ENCODE measurements around the gene MORC2. TPM values are rescaled to one million over a fixed set of nuclear protein-coding genes. Genes with fewer than 3 reads are reported as not detected.

MORC2 gene
- total and polyA plus RNA-seq, 10 of the 15 experiments (the other 5 are each of a cell fraction or from before 2014, with no cell fraction given) = 1.7 to 16.3 (median 9.0) TPM

DNA sequence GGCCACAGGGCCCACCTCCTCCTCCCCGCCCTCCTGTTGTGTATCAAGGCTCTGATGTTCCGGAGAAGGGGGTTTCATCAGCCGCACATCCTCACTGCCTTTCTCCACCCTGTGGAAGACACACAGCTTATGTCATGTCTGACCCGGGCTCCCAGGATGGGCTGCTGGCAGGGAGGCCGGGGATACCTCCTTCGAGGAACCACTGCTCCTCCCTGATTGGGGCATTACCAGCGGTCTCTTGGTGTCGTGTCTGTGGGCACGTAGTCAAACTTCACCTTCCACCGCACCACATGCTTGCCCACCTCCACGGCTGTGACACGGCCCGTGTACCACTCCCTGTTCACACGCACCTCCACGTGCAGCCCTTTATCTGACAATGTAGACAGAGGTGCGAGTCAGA is 35.9 kb downstream of the MORC2 start:
- ATAC-seq (no peak), DNase-seq (ENCODE audit: low read depth, low spot score) (no peak), FAIRE-seq (no peak)
- WGBS (ENCODE audit: insufficient coverage, insufficient replicate concordance, low lambda C conversion rate, missing lambda C conversion rate) = over 99% methylated on average over 15 of the region's 16 CpGs
- RAD21 ChIA-PET (ENCODE audit: unreplicated experiment) = no interaction called here
- BruUV-seq (replicated peaks) = no TSS peak
- Histone ChIP-seq H4K20me1 (ENCODE audit: control insufficient read depth, insufficient read depth) (no peaks in the 10 kb centered on the region), H3K79me2 (ENCODE audit: control insufficient read depth, insufficient read depth, low read length) (no peaks in the 10 kb centered on the region), H3K4me3 (no peak overlapping the region), H3K4me2 (ENCODE audit: control insufficient read depth, insufficient read depth) (no peak overlapping the region), H3K36me3 (ENCODE audit: control insufficient read depth in 2 of 2, insufficient read depth in 2 of 2, low read length in 1 of 2) (peaks cover 30 to 43% of the 10 kb centered on the region in 2 experiments), H3K27ac (ENCODE audit: control insufficient read depth, insufficient read depth) (no peak overlapping the region), H2AFZ (ENCODE audit: control insufficient read depth, low read depth, low read length) (no peak overlapping the region), H3K9me3 (replicated peaks; ENCODE audit: control insufficient read depth, insufficient read depth, low read length) (no peaks in the 10 kb centered on the region), H3K4me1 (ENCODE audit: control insufficient read depth, insufficient read depth, low read length) (no peaks in the 10 kb centered on the region), H3K27me3 (replicated peaks in 1 of 2; ENCODE audit: control insufficient read depth in 2 of 2, insufficient read depth in 2 of 2, low read length in 1 of 2) (no peaks in the 10 kb centered on the region), H3K9ac (ENCODE audit: control insufficient read depth, insufficient read depth, low read length) (no peak overlapping the region)
- TF ChIP-seq, protein P1, sequence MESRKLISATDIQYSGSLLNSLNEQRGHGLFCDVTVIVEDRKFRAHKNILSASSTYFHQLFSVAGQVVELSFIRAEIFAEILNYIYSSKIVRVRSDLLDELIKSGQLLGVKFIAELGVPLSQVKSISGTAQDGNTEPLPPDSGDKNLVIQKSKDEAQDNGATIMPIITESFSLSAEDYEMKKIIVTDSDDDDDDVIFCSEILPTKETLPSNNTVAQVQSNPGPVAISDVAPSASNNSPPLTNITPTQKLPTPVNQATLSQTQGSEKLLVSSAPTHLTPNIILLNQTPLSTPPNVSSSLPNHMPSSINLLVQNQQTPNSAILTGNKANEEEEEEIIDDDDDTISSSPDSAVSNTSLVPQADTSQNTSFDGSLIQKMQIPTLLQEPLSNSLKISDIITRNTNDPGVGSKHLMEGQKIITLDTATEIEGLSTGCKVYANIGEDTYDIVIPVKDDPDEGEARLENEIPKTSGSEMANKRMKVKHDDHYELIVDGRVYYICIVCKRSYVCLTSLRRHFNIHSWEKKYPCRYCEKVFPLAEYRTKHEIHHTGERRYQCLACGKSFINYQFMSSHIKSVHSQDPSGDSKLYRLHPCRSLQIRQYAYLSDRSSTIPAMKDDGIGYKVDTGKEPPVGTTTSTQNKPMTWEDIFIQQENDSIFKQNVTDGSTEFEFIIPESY (IDR thresholded peaks at IDR 0.05) = no peak
- TF ChIP-seq STAT3 (IDR thresholded peaks at IDR 0.05; ENCODE audit: low read depth, low read length) (no peak), NFYB (IDR thresholded peaks at IDR 0.05; ENCODE audit: insufficient read depth, low read depth, low read length) (no peak), JUNB (IDR thresholded peaks at IDR 0.05) (no peak), KAT2A (conservative IDR thresholded peaks at IDR 0.05; ENCODE audit: control insufficient read depth, low read depth, low read length) (no peak), ZNF622 (IDR thresholded peaks at IDR 0.05) (no peak), FOXM1 (IDR thresholded peaks at IDR 0.05; ENCODE audit: low read depth, low read length) (no peak), HDGF (IDR thresholded peaks at IDR 0.05) (no peak), SREBF1 (IDR thresholded peaks at IDR 0.05; ENCODE audit: low read length) (no peak), CEBPZ (IDR thresholded peaks at IDR 0.05; ENCODE audit: low read depth, low read length) (no peak), E2F4 (IDR thresholded peaks at IDR 0.05; ENCODE audit: low read depth, low read length) (no peak), NFYA (IDR thresholded peaks at IDR 0.05; ENCODE audit: borderline replicate concordance, low read depth, low read length) (no peak)
- TF ChIP-seq, protein P2, sequence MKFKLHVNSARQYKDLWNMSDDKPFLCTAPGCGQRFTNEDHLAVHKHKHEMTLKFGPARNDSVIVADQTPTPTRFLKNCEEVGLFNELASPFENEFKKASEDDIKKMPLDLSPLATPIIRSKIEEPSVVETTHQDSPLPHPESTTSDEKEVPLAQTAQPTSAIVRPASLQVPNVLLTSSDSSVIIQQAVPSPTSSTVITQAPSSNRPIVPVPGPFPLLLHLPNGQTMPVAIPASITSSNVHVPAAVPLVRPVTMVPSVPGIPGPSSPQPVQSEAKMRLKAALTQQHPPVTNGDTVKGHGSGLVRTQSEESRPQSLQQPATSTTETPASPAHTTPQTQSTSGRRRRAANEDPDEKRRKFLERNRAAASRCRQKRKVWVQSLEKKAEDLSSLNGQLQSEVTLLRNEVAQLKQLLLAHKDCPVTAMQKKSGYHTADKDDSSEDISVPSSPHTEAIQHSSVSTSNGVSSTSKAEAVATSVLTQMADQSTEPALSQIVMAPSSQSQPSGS (IDR thresholded peaks at IDR 0.05; ENCODE audit: low read length) = no peak
- TF ChIP-seq, protein P3, sequence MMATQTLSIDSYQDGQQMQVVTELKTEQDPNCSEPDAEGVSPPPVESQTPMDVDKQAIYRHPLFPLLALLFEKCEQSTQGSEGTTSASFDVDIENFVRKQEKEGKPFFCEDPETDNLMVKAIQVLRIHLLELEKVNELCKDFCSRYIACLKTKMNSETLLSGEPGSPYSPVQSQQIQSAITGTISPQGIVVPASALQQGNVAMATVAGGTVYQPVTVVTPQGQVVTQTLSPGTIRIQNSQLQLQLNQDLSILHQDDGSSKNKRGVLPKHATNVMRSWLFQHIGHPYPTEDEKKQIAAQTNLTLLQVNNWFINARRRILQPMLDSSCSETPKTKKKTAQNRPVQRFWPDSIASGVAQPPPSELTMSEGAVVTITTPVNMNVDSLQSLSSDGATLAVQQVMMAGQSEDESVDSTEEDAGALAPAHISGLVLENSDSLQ (IDR thresholded peaks at IDR 0.05) = no peak
- TF ChIP-seq, protein P4, sequence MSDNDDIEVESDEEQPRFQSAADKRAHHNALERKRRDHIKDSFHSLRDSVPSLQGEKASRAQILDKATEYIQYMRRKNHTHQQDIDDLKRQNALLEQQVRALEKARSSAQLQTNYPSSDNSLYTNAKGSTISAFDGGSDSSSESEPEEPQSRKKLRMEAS (IDR thresholded peaks at IDR 0.05; ENCODE audit: low read depth, low read length) = no peak
- SMC1A ChIA-PET (ENCODE audit: uncharacterized antibody, unreplicated experiment) = no interaction called here
- POLR2A ChIA-PET = no interaction called here
- intact Hi-C loops (cut with micrococcal nuclease; ENCODE audit: unreplicated experiment) = no loop called here
- in situ Hi-C loops (cut with MboI) = no loop called here
- CTCF ChIA-PET = no interaction called here

Data from GM12878 (cell line).